ENCODE measurements around the gene BRIP1.

DNA sequence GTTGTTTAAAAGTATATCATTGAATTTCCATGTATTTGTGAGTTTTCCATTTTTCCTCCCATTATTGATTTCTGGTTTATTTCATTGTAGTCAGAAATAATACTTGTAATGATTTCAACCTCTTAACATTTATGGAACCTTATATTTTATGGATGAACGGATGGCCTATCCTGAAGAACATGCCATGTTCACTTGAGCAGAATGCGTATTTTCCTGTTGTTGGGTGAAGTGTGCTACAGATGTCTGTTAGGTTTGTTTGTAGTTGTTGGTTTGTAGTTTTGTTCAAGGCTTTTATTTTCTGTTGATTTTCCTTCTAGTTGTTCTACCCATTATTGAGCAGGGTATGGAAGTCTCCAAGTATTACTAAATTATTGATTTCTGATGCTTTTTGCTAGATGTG lies 165.1 kb downstream of the BRIP1 start:
- TF ChIP-seq, protein P1, sequence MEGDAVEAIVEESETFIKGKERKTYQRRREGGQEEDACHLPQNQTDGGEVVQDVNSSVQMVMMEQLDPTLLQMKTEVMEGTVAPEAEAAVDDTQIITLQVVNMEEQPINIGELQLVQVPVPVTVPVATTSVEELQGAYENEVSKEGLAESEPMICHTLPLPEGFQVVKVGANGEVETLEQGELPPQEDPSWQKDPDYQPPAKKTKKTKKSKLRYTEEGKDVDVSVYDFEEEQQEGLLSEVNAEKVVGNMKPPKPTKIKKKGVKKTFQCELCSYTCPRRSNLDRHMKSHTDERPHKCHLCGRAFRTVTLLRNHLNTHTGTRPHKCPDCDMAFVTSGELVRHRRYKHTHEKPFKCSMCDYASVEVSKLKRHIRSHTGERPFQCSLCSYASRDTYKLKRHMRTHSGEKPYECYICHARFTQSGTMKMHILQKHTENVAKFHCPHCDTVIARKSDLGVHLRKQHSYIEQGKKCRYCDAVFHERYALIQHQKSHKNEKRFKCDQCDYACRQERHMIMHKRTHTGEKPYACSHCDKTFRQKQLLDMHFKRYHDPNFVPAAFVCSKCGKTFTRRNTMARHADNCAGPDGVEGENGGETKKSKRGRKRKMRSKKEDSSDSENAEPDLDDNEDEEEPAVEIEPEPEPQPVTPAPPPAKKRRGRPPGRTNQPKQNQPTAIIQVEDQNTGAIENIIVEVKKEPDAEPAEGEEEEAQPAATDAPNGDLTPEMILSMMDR (conservative IDR thresholded peaks at IDR 0.05; ENCODE audit: low read depth, low read length): no peak
- TF ChIP-seq EZH2 (IDR thresholded peaks at IDR 0.05; ENCODE audit: borderline replicate concordance, low read depth, low read length, poor library complexity, severe bottlenecking): no peak

Measured in A673 (cell line).